Motor neuron (in vitro differentiated cells): ENCODE data around the gene CHI3L2. TPM values are rescaled to one million over a fixed set of nuclear protein-coding genes. Genes with fewer than 3 reads are reported as not detected.

Experiments used
- ATAC-seq, 8 experiments: fragments of 200-7000 bp; cut with Tn5 transposase; replicated peaks in 6 of 8; 2 replicates each; pipeline ENCODE4 v1.8.0; 2021; ENCODE audit warnings: mild to moderate bottlenecking in 8 of 8, moderate library complexity in 8 of 8
- H3K27ac ChIP-seq, 2 donors: fragments of 250-450 bp; sonication (Bioruptor Pico); 2 replicates each; pipeline ENCODE4 v1.9.0; 2021; ENCODE audit warnings: antibody characterized with exemption in 2 of 2, mild to moderate bottlenecking in 2 of 2, moderate library complexity in 1 of 2
- H3K4me1 ChIP-seq, 2 donors: fragments of 250-450 bp; sonication (Bioruptor Pico); replicated peaks in 1 of 2; 2 replicates each; pipeline ENCODE4 v1.6.1; 2021; ENCODE audit warnings: antibody characterized with exemption in 2 of 2, mild to moderate bottlenecking in 2 of 2, moderate library complexity in 1 of 2
- H3K4me3 ChIP-seq, 5 donors: fragments of 250-450 bp; sonication (Bioruptor Pico); 2 replicates each; pipeline ENCODE4 v1.9.0; 2021; ENCODE audit warnings: antibody characterized with exemption in 5 of 5, mild to moderate bottlenecking in 5 of 5, moderate library complexity in 4 of 5
- WGBS, 10 experiments: fragments of 450-650 bp; shearing (Covaris generic); methylation state at CpG; one replicate each; pipeline ENCODE4 v1.0.0; 2022; 5-methylcytosine and 5-hydroxymethylcytosine counted together
- in situ Hi-C, 9 experiments: fragments of 400-800 bp; cut with MboI; loops; one replicate each; pipeline ENCODE4 v1.15.0; 2021; ENCODE audit warnings: low sequenced_read_pairs in 9 of 9, low pct_unique_long_range_greater_than_20kb in 2 of 9; ENCODE audit not compliant: unreplicated experiment in 9 of 9
- total RNA-seq, 8 experiments: library from RNA; unstranded; fragments of 300-600 nt; gene quantifications; 2 replicates each; pipeline versions ENCODE4 v1.2.3 to v1.2.4, GENCODE V29; 2022

Gene CHI3L2, protein sequence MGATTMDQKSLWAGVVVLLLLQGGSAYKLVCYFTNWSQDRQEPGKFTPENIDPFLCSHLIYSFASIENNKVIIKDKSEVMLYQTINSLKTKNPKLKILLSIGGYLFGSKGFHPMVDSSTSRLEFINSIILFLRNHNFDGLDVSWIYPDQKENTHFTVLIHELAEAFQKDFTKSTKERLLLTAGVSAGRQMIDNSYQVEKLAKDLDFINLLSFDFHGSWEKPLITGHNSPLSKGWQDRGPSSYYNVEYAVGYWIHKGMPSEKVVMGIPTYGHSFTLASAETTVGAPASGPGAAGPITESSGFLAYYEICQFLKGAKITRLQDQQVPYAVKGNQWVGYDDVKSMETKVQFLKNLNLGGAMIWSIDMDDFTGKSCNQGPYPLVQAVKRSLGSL
- 1 to 10 TPM in 3 of 8 experiments, under 1 TPM in 3, not detected in 2; 0.08 to 3.1 (median 0.88) TPM for total RNA-seq

DNA sequence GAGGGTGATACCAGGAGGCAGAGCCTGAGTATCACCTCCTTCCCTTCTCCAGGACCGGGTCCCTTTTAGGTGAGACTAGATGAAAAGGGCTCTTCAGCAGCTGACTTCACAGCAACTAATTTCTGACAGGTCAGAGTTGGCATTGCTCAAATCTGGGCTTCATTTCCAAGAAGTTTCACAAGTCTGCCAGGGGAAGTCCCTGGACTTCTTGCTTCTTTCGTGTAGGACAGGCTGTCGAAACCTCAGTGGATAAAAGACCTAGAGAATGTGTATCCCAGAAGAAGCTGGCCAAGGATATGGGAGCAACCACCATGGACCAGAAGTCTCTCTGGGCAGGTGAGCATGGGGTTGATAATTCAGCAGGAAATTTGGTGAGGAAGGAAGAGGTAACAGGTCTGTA is at the start of gene CHI3L2:
CHI3L2 (plus strand) TSS at position 280 of the 400 bp plus-strand sequence; CDS start at position 297, 17 bp downstream.
- Histone ChIP-seq H3K27ac (no peak within 1 kb of the TSS), H3K4me3 (no peak within 1 kb of the TSS), H3K4me1 (no peaks in the 10 kb centered on the region)
- WGBS, 10 experiments, result 34 to 100% (median 78%) methylated on average over 1 to 3 of the region's 3 CpGs; no CpG with 5 or more reads in 3 of the 10 experiments
- in situ Hi-C loops, result loop anchor here in 5 of 9 experiments (10.0 to 25.0 kb wide), 3 partner anchors 97 to 167 kb away; no protein-coding TSS in a partner anchor
- no peak for ATAC-seq

DNA sequence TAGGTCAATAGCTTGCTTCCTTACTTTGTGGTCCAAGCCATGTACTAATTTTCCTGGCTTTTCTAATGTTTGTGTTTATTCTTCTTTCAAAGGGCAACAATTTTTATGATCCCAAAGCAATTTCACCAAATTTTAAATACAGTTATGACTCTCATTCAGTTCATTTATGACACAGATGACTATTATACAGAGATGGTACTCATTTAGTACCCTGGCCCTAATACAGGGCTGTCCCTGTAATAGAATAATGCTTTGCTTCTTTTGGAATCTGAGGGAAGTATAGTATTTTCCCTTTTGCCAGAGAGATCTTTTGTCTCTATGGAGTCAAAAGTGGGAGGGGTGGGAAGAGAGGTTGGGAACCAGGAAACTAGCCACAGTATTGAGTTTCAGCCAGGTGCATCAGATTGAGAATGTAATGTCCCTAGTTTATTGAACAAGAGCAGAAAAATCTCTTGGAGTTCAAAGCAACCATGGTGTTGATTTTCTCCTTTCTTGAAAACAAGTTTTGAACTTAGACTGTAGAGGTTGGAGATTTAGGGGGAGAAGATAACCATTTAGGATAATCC is 47.5 kb upstream of the CHI3L2 start:
- in situ Hi-C loops, result no loop called here
- H3K27ac ChIP-seq, result no peak overlapping the region
- H3K4me1 ChIP-seq, result no peaks in the 10 kb centered on the region
- H3K4me3 ChIP-seq, result no peak overlapping the region
- ATAC-seq, result no peak

DNA sequence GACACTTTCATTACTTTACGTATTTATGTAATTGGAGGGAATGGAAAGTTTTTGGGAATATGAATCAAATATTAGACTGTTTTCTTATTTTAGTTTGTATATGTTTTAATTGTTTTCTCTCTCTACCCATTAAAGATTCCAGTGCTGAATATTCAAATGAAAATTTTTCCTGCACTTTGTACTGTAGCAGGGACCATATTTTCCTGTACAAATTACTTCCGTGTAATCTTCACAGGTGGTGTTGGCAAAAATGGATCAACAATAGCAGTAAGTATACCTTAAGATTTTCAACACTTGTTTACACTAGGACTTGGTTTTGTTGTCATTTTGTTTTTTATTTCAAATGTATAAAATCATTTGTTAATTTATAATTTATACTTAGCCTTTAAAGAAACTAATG is 45.5 kb upstream of the CHI3L2 start:
- no peak for ATAC-seq
- in situ Hi-C loops, result no loop called here

DNA sequence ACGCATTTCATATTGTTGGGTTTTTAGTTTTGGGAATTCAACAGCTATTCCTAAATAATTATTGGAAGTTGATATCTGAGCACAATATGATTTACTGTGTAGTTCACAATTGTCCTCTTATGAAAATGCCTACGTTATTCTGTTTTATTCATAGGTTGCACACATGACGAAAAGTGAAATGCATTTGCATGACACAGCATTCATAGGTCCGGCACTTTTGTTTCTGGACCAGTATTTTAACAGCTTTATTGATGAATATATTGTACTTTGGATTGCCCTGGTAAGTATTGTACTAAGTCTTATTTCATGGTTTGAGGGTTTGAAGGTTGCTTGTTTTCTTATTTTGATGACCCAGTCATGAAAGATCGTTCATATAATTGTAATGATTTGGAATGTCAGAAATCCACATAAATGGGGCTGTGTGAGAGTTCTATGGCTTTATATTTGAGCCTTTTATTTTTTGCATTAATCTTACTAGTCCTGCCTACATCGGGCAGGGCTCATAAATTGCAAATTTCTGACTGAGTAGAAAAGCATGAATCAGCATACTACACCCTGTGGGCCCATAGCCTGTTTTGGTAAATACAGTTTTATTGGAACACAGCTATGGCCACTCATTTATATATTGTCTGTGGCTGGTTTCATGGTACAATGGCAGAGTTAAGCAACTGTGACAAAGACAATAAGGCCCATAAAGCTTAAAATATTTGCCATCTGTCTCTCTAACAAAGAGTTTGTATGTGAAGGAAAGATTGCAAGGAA is 44.0 kb upstream of the CHI3L2 start:
- in situ Hi-C loops, result no loop called here
- no peak overlapping the region for H3K27ac ChIP-seq
- WGBS, 10 experiments, result 0 to 100% (median 91%) methylated on average over 2 to 6 of the region's 6 CpGs
- no peaks in the 10 kb centered on the region for H3K4me1 ChIP-seq
- ATAC-seq, result peak in 3 of 8 experiments; percentile 96 to 99 (median 97)
- H3K4me3 ChIP-seq, result no peak overlapping the region

More for the DNA sequence above, 45.5 kb upstream of the CHI3L2 start:
- 83 to 100% (median 97%) methylated on average over 1 to 2 of the region's 2 CpGs for WGBS, 10 experiments
- Histone ChIP-seq H3K27ac (no peak overlapping the region), H3K4me1 (no peaks in the 10 kb centered on the region), H3K4me3 (no peak overlapping the region)

DNA sequence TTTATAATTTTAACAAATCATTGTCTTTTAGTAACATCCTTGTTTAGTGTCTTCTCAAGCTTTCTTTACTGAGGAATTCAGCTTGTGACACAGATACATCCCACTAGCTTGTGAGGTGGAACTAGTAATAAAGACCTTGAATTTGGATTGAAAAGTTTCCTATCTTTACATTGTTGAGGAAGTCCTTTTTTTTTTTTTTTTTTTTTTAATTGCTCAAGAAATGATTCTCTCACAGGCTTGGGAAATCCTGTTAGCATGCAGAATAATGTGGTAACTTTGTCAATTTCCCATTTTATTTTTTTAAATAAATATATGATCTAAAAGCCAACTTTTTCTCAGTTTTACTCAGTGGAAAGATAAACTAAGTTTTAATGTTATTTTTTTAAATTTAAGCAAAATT is 42.9 kb upstream of the CHI3L2 start:
- Histone ChIP-seq H3K27ac (no peak overlapping the region), H3K4me1 (no peaks in the 10 kb centered on the region), H3K4me3 (no peak overlapping the region)
- ATAC-seq, result no peak
- in situ Hi-C loops, result no loop called here

DNA sequence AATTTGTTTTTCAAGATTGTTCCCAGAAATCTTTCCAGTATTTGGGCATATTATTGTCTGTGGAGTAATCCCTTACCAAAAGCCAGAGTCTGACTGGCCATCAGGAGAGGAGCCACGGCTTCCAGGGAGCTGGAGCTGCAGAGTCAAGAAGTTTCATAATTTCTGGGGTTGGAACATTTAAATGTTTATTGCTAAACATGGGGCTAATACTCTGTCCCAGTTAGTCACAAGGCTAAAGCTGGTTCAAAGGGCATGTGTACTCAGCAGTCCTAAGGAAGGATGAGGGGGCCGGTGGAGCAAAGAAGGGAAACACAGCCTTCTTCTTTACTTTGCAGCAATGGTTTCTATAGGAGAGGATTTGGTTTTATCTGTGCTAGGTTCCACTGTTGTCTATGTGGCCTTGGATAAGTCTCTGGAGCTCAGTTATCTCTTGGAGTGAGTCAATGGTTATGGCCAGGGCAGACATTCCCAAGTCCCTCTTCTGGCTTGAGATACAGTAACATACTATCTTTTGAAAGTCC is 36.5 kb upstream of the CHI3L2 start:
- H3K4me3 ChIP-seq, result no peak overlapping the region
- no peak overlapping the region for H3K27ac ChIP-seq
- no peaks in the 10 kb centered on the region for H3K4me1 ChIP-seq
- in situ Hi-C loops, result no loop called here
- WGBS, 10 experiments, result 0 to 100% (median 89%) methylated on average over 1 to 2 of the region's 2 CpGs; no CpG with 5 or more reads in 2 of the 10 experiments
- ATAC-seq, result peak in 3 of 8 experiments; percentile 9 to 23 (median 10)

DNA sequence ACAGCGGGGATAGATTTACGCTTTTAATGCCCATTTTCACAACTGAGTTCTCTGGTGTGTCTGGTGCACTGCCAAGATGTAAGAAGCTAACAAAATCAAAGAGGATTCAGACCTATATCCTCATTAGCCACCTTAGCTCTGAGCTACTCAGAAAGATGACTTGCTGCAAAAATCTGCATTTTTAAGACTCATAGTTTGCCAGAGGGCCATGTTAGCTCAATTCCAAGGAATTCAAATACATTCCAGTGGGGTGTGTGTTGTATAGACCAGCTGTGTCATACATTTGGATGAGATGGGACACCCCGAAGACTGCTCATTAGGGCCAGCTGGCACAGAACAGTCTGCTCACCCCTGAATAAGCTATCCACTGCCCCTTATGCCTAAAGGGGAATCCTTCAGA is 36.0 kb upstream of the CHI3L2 start:
- H3K4me3 ChIP-seq, result no peak overlapping the region
- peak in 3 of 8 experiments; percentile 61 to 82 (median 65) for ATAC-seq
- H3K27ac ChIP-seq, result no peak overlapping the region
- in situ Hi-C loops, result no loop called here
- H3K4me1 ChIP-seq, result no peaks in the 10 kb centered on the region
- 0 to 100% (median 76%) methylated on average over 1 to 3 of the region's 3 CpGs; no CpG with 5 or more reads in 1 of the 10 experiments for WGBS, 10 experiments

DNA sequence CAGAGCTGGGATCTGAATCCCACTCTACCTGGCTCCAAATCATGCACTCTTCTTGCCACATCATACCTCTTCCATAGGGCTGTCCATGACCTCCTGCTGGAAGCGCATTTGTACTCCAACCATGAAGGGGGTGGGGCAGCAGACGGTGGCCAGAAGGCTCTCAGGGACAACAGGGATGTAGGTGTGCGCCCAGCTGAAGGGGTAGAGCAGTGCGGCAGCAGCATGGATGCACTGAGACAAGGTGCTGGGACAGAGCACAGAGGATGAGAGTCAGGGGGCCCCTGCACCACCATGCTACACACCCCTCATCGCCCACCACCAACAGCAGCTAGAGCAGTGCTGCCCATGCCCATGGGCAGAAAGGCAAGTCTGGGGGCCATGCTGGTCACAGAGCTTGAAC is 35.4 kb upstream of the CHI3L2 start:
- WGBS, 10 experiments, result 20 to 100% (median 90%) methylated on average over 1 to 3 of the region's 5 CpGs; no CpG with 5 or more reads in 5 of the 10 experiments
- no peak overlapping the region for H3K27ac ChIP-seq
- ATAC-seq, result no peak
- in situ Hi-C loops, result no loop called here
- H3K4me1 ChIP-seq, result no peaks in the 10 kb centered on the region
- H3K4me3 ChIP-seq, result no peak overlapping the region

DNA sequence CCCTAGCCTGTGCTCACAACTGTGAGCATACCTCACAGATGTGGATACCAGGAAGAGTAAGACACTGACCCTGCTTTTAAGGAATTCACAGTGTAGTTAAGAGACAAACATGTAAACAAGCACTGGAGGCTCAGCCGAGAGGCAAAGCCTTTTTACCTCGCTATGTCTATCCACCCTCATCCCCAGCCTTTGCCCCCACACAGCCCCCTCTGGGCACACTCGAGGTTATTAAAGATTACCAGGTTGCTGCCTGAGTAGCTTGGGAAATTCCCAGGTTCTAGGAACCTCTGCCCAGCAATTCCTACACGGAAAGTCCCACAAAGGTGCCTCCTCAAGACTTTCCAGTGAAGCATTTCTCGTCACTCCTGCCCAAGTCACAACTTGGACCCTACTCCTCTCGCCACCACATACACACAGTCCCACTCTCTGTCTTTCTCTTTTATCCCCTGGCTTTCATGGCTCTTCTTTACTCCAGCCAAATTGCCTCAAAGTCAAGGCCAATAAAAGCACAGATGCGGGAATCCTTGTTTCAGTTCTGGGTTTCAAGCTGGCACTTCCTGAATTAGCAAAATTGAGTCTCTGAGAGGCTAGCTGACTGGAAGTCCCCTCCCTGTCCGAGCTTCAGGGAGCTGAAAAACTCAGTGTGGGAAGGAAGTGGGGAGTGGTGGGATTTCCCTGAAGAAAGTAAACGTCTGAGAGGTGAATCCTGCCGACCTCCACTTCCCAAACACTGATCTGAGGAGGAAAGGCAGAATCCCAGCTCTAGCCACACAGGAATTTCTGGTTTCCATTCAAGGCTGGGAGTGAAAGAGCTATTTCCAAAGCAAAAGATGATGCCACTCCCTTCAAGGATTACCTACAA is 34.6 kb upstream of the CHI3L2 start:
- ATAC-seq, result peak in 3 of 8 experiments; percentile 11 to 58 (median 51)

DNA sequence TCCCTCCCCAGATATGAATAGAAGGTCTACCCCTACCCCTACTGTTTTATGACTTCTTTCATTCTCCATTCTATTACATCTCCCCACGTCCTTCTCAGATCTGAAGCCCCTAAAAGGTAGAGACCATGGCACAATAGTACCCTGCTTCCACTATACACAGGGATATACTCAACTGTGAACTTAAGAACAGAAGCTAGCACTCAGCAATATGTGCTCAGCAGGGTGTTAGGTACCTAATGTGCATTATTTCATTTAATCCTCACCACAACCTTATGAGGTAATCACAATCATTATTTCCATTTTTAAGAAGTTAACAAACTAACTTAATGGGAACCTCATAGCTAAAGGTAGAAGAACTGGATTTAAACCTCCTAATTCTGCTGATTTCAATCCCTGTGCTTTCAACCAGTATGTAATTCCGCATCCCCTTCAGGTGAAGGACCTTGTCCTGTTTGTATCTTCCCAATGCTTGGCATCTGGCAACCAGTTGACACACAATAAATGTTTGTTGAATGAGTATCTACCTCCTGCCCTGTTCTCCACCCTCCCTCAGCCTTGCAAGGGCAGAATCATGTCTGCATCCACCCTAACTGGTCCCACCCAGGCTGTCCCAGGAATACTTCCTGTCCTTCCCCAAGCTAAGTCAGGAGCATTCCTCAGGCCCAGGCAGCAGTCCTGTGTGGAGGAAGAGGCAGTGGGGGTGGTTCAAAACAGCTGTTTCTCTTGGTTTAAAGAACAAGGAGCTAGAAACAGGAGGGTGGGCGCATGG is 33.6 kb upstream of the CHI3L2 start:
- in situ Hi-C loops, result no loop called here
- ATAC-seq, result peak in 2 of 8 experiments; percentile 10 to 56
- peak overlapping the region in 1 of 2 donors; percentile 17 for H3K27ac ChIP-seq
- H3K4me3 ChIP-seq, result no peak overlapping the region
- 50 to 100% (median 76%) methylated on average over 1 to 3 of the region's 3 CpGs; no CpG with 5 or more reads in 2 of the 10 experiments for WGBS, 10 experiments
- H3K4me1 ChIP-seq, result no peaks in the 10 kb centered on the region

More for the DNA sequence above, 34.6 kb upstream of the CHI3L2 start:
- no peaks in the 10 kb centered on the region for H3K4me1 ChIP-seq
- in situ Hi-C loops, result no loop called here
- no peak overlapping the region for H3K4me3 ChIP-seq
- no peak overlapping the region for H3K27ac ChIP-seq
- WGBS, 10 experiments, result 0 to 70% (median 54%) methylated on average over 1 to 9 of the region's 10 CpGs; no CpG with 5 or more reads in 2 of the 10 experiments

DNA sequence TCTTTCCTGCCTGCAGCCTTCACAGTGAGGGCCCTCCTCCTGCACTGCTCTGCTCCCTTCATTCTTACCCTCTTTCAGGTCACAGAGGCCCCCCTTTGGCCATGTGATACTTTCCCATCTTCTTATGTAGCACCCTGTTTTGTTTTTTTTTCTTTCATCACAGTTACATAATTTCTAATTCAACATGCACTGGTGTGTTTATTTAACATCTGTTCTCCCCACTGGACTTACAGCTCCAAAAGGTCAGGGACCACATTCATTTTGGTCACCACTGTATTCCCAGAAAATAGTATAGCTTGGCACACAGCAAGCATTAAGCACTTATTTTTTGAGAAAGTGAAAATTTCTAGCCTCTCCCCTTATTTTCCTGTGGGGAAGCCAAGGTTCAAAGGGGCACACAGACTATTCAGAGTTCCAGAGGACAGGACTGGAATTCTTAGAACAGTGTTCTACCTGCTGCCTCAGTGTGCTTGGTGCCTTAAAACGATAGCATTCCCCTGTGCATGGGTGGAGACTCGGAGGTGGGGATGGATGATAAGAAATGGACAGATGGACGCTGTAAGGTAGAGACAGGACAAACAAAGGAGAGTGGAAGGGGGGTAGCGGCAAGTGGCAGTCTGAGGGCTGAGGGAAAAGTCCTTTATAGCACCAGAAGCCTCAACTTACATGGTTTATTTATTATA is 32.4 kb upstream of the CHI3L2 start:
- WGBS, 10 experiments, result 71 to 89% (median 81%) methylated on average over 2 to 4 of the region's 4 CpGs; no CpG with 5 or more reads in 3 of the 10 experiments
- no peaks in the 10 kb centered on the region for H3K4me1 ChIP-seq
- H3K27ac ChIP-seq, result no peak overlapping the region
- H3K4me3 ChIP-seq, result no peak overlapping the region
- ATAC-seq, result no peak
- in situ Hi-C loops, result no loop called here
